T-helper 2 cell treated with Interferon-gamma antibody and Interleukin-4, amounts not matched to agents 100 ng/mL and 5 ng/mL, for 36 hours (primary cell): Measurements from ENCODE around the gene TENM4. TPM values are rescaled to one million over a fixed set of nuclear protein-coding genes. Genes with fewer than 3 reads are reported as not detected.

Source experiments
- intact Hi-C: fragments of 100-400 bp; cut with micrococcal nuclease; formaldehyde crosslinking; loops from one replicate; pipeline ENCODE4 v1.15.1; 2023
- total RNA-seq: library from RNA; stranded (reverse); gene quantifications from 2 replicates; pipeline ENCODE4 v1.2.3, GENCODE V29; 2022

TENM4 gene
- total RNA-seq, 1 donor from 2014 or later: not detected

DNA sequence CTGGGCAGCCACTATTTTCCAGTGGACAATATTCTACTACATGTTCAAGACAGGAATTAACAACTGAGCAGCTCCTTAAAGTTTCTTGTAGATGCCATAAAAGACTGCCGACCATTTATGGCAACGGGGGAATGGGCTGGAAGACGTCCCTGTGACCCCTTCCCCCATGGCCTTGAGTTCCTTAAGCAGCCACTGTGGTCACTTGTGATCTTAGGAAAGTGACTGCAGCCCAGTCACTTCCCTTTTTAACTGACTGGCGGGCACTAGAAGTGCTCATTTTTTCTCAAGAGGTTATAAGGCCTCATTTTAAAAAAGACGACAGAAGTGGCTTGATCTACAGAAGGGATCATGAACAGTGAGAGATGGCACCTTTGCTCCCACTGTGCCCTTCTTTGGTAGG, 713.0 kb downstream of the TENM4 start:
- intact Hi-C loops: no loop called here

DNA sequence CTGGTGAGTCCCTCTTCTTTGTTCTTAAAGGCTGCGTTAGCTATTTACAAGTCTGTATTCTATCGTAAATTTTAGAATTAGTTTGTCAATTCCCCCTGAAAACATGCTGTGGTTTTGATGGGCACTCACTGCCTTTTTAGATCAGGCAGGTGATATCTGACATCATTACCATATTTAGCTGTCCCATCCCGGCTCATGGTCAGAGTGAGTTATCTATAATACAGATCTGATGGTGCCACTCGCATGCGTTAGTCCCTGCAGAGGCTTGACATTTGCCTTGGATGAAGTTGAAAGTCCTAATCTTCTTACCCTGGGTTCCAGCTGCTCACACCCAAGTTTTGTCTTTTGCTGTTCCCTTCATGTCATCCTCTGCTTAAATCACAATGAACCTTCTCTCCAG, 715.6 kb downstream of the TENM4 start:
- intact Hi-C loops: no loop called here

DNA sequence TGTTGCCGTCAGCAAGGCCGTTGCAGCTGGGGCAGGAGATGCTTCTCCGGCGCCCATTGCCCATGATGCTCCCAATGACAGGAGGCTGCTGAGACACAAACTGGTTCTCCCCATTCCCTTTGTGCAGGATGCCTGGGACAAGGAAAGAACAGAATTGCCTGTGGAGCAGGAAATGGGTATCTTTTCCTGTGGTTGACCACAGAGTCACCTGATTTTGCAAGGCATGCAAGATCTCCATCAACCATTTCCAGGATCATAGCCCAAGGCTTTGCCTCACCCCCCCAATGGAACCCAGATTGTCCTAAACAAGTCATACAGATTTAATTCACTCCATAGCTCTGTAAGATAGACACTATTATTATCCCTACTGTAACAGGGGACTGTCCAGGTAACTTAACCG, 718.0 kb downstream of the TENM4 start:
- intact Hi-C loops: no loop called here

DNA sequence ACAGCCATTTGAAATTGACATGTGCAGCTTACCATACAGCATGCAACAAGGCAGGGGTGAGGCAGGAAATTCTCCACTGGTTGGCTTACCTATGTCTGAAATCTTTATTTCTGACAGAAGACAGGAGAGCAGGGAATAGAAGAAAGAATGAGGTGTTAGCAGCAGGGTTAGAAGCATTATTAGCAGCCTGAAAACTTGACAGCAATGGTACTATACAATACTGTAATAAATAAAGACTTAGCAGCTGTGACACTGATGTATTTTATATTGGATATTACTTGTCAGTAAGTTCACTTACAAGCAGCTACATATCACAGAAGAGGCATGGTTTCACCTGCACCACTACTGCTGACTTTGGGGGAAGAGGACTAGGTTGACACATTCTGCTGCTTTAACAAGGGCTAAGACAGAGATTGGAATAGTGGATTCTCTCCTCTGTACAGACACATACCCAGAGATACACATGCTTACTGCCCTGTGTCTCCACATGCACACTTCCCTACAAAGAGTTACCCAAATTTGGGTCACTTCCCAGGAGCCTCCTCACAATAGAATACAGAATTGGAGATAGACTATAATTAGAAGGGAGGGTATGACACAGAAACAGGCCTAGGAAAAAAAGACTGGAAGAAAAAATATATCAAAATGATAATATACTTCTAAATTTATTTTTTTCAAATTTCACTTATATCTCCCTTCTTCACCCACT, 720.4 kb downstream of the TENM4 start:
- intact Hi-C loops: no loop called here

DNA sequence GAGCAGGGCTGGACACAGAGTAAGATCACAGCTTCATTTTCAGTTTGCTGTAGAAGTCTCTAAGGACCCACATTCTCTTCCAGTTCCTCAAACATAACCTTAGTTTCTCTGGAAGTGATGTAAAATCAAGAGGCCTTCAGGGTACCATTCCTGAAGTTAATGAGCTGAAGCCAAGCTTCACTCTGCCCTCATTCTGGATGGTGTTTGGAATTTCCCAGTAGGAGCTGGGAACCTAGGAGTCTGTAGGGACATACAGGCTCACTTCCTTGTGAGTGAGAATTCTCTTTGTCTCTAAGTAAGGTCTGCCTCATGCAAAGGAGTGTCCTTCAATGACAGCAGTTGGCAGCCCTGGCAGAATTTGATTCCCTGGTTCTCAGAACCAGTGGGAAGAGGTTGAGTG, 723.8 kb downstream of the TENM4 start:
- intact Hi-C loops: no loop called here

DNA sequence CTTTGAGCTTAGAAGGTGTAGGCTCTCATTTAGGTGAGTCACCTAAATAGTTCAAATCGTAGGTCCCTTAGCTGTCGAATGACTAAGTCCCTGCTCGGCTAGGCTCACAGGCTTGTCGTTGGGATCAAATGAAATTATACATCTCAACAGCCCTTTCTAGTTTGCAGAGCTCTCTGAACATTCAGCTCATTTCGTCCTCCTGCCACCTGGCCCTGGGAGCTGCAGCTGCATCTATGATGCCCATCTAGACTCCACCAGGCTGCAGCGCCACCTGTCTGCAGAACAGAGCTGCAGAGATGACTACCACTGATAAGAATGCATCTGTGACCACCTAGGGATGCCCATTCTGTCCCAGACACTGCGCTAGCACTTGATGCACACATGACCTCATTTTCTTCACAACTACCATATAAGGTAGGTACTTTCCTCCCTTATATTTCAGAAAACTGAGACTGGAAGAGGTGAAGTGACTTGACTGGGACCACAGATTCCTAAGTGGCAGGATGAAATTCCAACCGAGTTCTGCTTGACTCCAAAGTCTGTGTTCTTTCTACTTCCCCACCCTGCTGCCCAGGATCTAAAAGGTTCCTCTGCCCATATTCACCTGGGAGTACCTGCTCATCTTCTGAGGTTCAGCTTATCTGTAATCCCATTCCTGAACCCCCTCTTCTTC, 725.1 kb downstream of the TENM4 start:
- intact Hi-C loops: loop anchor here (1.0 kb wide), 1 partner anchor 70 kb away; no protein-coding TSS in a partner anchor

DNA sequence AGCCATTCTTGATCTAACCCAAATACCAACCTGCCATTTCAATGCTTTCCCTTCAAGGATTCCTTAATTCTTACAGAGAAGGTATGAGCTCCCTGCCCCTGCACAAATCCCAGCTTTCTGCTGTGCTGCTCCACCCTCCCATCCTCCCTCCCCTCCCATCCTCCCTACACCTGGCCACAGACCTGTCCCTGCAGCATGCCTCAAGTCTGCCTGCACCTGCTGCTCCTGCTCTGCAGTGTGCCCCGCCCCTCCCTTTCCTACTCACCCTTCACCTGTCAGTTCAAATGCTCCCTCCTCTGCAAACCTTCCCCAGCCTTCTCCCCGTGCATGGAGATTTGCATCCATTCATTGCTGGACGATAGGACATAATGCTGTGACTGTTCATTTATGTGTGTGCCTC, 726.3 kb downstream of the TENM4 start:
- intact Hi-C loops: no loop called here

DNA sequence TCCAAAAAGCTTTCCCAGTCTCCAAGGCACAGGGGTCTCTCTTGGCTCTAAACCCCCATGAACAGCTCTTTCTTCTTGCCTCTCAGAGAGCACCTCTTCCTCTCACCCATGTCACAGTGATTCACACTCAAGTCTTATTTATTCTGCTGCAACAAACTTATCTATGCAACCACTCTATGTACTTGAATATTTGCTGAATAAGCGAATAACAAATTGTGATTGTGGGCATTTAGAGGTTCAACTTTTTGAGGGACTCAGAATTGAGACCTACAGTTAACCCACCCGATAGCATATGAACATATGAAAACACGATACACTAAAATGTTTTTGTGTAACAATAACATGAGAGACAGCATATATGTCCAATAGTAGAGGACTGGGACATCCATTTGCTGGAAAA, 729.1 kb downstream of the TENM4 start:
- intact Hi-C loops: no loop called here

DNA sequence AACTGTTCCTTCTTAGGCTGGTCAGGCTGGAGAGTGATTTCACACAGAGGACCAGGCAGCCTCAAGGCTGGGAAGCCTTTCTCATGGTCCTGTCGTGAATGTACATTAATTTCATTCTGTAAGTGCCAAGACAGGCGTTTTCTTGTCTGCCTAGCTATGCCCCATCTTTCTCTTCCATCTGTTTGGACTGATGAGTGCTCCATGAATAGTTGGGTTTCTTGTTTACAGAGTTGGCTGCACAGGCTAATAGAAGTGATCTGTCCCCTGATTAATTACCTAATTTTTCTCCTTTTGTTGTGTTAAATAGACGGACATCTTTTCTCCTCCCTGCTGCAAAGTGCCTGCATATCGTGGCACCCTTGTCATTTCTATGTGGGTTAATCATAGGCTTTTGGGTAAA, 730.4 kb downstream of the TENM4 start:
- intact Hi-C loops: no loop called here

DNA sequence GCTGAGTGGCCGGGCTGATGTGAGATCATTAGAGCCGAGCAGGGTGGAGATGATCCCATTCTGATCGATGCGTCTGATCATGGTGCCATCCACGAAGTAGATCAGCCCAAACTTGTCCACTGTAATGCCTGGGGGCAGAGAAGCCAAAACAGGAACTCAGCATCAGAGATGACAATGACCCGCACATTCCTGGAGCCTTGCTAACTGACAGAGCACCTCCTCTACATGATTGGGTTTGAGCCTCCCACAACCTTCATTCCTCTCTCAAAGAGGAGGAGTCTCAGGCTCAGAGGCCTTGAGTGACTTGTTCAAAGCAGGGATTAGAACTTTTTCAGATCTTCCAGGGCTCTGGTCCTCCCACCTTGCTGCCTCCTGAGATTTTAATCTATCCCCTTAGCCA, 732.4 kb downstream of the TENM4 start:
- intact Hi-C loops: no loop called here

DNA sequence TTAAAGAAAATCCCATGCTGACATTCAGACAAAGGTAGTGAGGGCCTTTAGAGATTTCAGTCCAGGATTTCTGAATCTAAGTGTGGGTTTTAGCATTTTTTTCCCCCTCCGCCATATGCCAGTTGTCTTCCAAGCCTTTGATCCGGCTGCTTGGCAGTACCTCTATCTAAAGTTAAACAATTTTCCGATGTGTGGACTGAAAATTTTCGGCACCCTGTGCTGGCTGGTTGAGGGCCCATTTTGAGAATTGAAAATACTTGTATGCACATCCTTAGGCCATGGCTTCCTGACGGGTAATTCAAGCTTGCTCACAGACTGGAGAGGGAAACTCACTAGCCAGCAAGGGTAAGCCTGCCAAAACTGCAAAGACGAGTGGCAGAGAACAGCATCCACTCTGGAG, 734.3 kb downstream of the TENM4 start:
- intact Hi-C loops: no loop called here

DNA sequence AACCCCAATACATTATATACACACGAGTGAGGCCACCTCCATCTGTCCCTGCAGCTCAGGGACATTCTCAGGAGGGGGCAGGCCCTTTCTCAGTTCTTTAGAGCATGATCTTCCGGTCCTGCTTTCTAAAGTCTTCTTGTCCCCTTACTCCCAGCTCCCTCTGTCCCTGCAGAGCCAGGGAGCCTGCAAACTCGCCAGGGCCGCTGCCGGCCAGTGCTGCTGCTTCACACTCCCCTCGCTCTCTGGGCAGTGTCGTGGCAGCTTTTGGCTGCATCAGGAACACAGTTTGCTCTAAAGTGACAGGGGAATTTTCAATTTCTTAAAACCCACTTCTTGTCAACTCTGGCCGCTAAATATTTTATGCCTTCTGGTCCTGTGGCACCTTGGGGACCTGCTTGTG, 736.0 kb downstream of the TENM4 start:
- intact Hi-C loops: no loop called here

DNA sequence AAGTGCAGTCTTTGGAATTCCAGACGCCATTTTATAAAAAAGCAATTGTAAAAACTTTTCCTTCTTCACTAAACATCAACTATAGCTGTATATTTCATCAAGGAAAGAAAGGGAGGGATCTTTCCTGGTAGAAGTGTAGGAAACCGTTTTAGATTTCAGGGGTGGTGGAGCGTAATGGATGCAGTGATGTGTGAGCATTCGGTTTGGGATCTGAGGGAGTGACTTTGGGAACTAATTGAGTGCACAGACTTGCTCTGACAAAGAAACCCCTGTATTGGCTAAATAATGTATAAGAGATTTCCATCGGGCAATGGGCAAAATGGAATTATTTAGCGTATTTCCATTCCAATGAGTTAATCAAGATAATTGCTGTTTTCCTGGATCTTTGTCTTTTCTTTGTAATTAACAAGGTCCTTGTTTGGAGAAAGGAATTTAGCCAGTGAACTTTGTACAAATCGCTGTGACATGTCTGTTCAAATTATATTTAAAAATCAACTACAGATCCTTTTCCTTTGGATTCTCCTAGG, 741.2 kb downstream of the TENM4 start:
- intact Hi-C loops: no loop called here

DNA sequence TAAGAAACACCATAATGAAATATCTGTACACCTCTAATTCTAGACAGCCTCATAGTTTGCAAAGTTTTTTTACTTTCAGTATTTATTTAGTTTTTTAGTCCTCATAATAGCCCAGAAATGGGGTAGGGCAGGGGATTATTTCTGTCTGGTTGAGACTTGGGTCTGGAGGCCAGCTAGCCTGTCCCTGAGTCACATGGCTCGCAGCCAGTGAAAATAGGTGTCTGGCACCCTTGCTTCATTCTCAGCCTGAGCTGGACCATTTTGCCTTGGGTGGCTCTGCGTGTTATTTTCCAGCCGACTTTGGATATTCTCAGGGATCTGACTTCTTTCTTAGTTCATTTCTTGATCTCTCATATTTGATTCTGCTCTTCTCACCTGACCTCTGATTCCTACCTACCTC, 742.2 kb downstream of the TENM4 start:
- intact Hi-C loops: no loop called here

DNA sequence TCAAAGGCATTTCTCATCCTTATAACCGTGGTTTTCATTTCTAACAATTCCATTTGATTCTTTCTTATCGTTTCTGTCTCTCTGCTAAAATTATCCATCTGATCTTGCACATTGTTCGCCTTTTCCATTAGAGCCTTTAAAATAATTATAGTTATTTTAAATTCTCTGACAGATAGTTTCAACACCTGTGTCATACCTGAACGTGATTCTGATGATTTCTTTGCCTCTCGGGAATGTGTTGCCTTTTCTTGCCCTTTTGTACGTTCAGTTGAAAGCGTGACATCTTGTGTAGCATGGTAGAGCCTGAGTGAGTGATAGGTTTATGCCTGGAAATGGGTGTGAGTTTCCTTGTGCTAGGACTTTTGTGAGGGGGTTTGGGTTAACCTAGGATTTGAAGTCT, 744.7 kb downstream of the TENM4 start:
- intact Hi-C loops: no loop called here

DNA sequence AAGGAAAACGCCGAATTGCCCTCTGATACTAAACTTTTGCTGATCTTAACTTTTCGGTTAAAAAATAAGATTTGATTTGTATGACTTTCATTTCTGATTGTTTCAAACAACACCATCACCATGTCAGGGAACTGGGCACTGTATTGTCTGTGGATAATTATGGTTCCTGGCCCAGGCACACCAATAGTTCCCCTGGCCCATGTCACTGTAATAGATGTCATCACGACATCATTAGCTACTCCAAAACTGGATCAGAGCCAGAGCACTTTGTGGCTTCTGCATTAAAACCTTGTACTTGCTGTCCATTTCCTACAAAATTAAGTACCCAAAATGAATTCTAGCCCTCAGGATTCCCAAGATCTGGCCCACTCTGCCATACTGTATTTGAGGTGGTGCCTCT, 746.7 kb downstream of the TENM4 start:
- intact Hi-C loops: no loop called here

DNA sequence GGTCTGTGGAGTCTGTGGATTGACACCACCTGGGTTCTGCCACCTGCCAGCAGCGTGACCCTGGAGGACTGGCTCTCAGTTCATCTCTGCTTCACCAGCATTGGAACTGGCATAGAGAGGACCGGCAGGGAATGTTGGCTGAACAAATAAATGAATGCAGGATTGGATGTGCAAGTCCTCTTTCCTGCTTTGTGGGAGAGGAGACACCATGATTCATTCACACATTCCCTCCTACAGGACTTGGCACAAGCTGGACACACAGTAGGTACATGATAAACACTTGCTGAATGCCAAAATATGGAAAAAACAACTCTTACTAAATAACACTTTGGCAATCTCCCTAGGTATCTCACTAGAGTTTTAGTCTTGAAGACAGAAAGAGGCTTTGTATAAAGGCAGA, 749.6 kb downstream of the TENM4 start:
- intact Hi-C loops: no loop called here

DNA sequence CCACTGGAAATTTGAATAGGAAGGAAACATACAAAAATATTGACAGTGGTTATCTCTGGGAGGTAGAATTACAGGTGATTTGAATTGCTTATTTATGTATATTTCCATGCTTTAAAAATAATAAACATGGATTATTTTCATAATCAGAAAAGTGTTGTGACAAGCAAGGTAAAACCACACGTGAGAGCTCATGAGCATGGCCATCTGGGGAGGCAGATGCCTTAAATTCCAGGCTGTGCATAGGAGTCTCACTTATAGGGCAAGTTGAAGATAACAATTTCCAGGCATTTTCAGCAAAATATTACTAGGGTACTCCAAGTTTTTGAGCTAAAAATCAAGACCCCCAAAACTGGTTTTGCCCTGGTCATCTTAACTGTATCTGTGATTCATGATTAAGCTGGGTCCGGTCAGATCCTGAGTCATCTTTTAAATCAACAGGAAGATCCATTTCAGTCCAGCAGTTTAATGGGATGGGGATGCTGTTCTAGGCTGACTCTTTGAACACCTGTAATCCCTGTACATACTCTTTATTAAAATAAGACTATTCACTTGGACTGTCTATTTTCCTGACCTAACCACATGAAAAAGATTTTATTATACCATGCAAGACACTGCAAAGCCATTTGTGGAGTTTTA, 750.4 kb downstream of the TENM4 start:
- intact Hi-C loops: no loop called here

DNA sequence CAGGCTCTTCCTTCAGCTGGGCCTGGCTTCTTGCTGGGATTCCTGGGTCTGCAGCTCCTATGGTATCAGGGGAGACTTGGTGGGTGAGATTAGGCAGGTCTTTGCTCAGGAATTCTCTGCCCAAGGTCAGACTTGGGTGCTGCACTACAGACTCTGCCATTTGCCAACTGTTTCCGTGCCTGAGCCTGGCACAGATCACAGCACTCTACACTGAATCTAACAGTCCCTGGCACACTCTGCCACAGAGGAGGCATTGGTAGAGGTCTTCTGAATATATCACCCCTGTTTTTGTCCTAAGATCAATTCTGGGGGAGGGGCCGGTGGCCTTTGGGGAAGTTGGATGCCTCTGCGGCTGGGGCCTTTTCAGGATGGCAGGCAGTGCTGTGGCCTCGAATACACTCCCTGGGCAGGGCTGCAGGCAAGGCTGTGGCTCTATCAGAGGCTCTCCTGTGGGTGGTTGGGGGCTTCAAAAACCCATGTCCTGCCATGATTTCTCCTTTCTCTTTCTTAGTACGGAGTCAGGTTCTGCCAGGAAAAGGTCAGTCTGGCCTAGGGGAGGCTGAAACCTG, 751.2 kb downstream of the TENM4 start:
- intact Hi-C loops: no loop called here

DNA sequence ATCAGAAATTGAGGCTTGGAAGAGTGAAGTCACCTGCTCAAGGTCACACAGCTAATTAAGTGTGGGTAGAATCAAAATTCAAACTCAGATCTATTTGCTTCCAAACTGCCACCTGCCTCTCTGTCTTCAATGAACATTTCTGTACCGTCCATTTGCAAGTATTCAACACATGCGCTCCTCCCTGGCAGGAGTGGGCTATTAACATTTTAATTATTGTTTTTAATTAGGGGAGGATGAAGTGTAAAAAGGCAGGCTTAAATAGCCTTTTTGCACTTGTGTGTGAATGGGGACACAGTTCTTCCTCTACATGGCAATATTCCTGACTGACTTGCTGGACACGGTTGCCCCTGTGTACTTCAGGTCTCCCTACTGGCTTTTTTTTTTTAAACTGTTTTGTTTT, 751.7 kb downstream of the TENM4 start:
- intact Hi-C loops: no loop called here

DNA sequence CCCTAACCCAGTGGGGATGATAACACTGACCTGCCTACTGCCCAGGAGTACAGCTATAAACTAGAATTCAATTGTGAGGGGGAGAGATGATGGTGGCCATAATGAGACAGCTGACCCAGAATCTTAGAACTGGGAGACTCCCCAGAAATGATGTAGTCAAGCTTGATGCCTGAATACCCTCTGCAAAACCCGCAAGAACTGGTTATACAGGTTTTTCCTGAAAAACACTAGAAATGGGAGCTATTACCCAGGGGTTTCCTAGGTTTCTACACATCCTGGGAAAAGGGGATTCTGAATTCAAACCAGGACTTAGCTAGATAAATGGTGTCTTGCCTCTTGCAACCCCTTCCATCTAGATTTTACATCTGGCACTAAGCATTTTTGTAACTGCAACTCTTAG, 752.4 kb downstream of the TENM4 start:
- intact Hi-C loops: no loop called here

DNA sequence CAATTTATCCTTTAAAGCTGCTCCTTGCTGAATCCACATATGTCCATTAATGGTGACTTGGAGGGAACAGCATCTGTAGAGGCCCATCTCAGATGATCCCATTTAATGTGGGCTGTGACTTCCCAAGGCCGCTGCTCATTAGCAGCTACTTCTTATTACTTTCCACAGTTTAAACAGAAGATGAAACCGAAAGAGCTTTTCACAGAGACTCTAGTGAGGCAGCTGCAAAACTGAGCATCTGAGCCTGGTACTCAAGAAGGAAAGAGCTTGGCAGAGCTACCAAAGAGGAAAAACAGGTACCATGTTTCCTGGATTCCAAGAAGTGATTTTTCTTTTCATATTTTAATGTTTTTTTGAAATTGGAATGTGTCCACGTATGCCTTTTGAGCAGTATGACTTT, 755.7 kb downstream of the TENM4 start:
- intact Hi-C loops: no loop called here
